Stimulated activated CD8-positive, alpha-beta memory T cell treated with anti-CD3 and anti-CD28 coated beads, Interleukin-4, amount 100 ng/mL, for 24 hours (primary cell): ENCODE measurements around the gene BTF3.
"Not testable (repeated sequence)": the region's sequence is repeated elsewhere in the genome, so short reads cannot be mapped to it uniquely, and the experiment has no call there.

Source experiments
- DNase-seq: peaks from one replicate; pipeline ENCODE4 v3.0.0-alpha.2; 2020; ENCODE audit warnings: low read depth

The BTF3 gene

GRCh38 chr5:73486119-73486899 is 11.9 kb upstream of the BTF3 start:
- DNase-seq = no peak

GRCh38 chr5:73487257-73487656 is 11.0 kb upstream of the BTF3 start:
- not testable (repeated sequence) for DNase-seq

GRCh38 chr5:73487815-73488214 is 10.4 kb upstream of the BTF3 start:
- DNase-seq = no peak

GRCh38 chr5:73488806-73489205 is 9.4 kb upstream of the BTF3 start:
- DNase-seq = no peak

- no peak for DNase-seq
Measured at GRCh38 chr5:73490088-73490487, 8.2 kb upstream of the BTF3 start.

GRCh38 chr5:73491155-73491554 is 7.1 kb upstream of the BTF3 start:
- no peak for DNase-seq

GRCh38 chr5:73493421-73493820 is 4.8 kb upstream of the BTF3 start:
- no peak for DNase-seq

- DNase-seq = no peak
Measured at GRCh38 chr5:73494721-73495120, 3.5 kb upstream of the BTF3 start.

- DNase-seq = no peak
Measured at GRCh38 chr5:73495772-73496335, 2.4 kb upstream of the BTF3 start.

- no peak for DNase-seq
Measured at GRCh38 chr5:73496984-73497457, 1.2 kb upstream of the BTF3 start.

GRCh38 chr5:73497497-73498056 is 665 bp upstream of the BTF3 start:
- no peak for DNase-seq

- DNase-seq = no peak
Measured at GRCh38 chr5:73499187-73499586, 945 bp downstream of the BTF3 start.

GRCh38 chr5:73499756-73500155 is 1.5 kb downstream of the BTF3 start:
- no peak for DNase-seq

GRCh38 chr5:73501406-73501805 is 3.2 kb downstream of the BTF3 start:
- no peak for DNase-seq

GRCh38 chr5:73506459-73506955 is 8.3 kb downstream of the BTF3 start:
- no peak for DNase-seq

GRCh38 chr5:73507062-73507461 is 8.8 kb downstream of the BTF3 start:
- no peak for DNase-seq

- not testable (repeated sequence) for DNase-seq
Measured at GRCh38 chr5:73508521-73508920, 10.3 kb downstream of the BTF3 start.

- no peak for DNase-seq
Measured at GRCh38 chr5:73513996-73514395, 15.8 kb downstream of the BTF3 start.

GRCh38 chr5:73514418-73514817 is 16.2 kb downstream of the BTF3 start:
- no peak for DNase-seq

- no peak for DNase-seq
Measured at GRCh38 chr5:73515232-73515631, 17.0 kb downstream of the BTF3 start.

GRCh38 chr5:73519531-73520283 is 21.5 kb downstream of the BTF3 start:
- peak; percentile 23 for DNase-seq

- DNase-seq = no peak
Measured at GRCh38 chr5:73522989-73523388, 24.7 kb downstream of the BTF3 start.

- DNase-seq = no peak
Measured at GRCh38 chr5:73523861-73524260, 25.6 kb downstream of the BTF3 start.
